GM12878 (cell line): ENCODE measurements around the gene DLG2. TPM values are rescaled to one million over a fixed set of nuclear protein-coding genes. Genes with fewer than 3 reads are reported as not detected.

Source experiments
- ATAC-seq: fragments of 200-7000 bp; cut with Tn5 transposase; 3 replicates; pipeline ENCODE4 v1.9.1; 2020; ENCODE audit warnings: mild to moderate bottlenecking, moderate library complexity
- BruUV-seq: library from RNA; stranded (reverse); fragments of 400-500 nt; replicated peaks from 2 replicates; lab custom pipeline; 2021; lab: Mats Ljungman, UMichigan
- CTCF ChIA-PET: fragments of 300-600 bp; sonication (Branson Sonifier 250); formaldehyde crosslinking; extraction: SDS; loops from one replicate; lab custom pipeline; 2021; ENCODE audit warnings: inconsistent platforms; lab: Yijun Ruan, JAX
- POLR2A ChIA-PET: fragments of 350-600 bp; formaldehyde crosslinking; extraction: SDS; loops from one replicate; lab custom pipeline; 2021; ENCODE audit warnings: inconsistent platforms; lab: Charles Lee
- RAD21 ChIA-PET: fragments of 300-600 bp; sonication (Branson Sonifier 250); formaldehyde crosslinking; loops from one replicate; lab custom pipeline; 2023; ENCODE audit warnings: antibody characterized with exemption; ENCODE audit not compliant: unreplicated experiment; lab: Charles Lee
- SMC1A ChIA-PET: fragments of 300-600 bp; sonication (Branson Sonifier 250); formaldehyde crosslinking; loops from one replicate; lab custom pipeline; 2023; ENCODE audit not compliant: unreplicated experiment, uncharacterized antibody; lab: Charles Lee
- DNase-seq: peaks from one replicate; pipeline ENCODE4 v3.0.0-alpha.2; 2011; ENCODE audit warnings: low read depth, low spot score
- FAIRE-seq: peaks from 3 replicates; lab custom pipeline; 2011; peaks lifted over from hg19 to GRCh38; lab: Jason Lieb, UNC
- H2AFZ ChIP-seq: 2 replicates; pipeline ENCODE4 v1.6.0; 2011; ENCODE audit warnings: low read depth, low read length, control low read depth; ENCODE audit not compliant: control insufficient read depth
- H3K27ac ChIP-seq: 2 replicates; pipeline ENCODE4 v1.5.1; 2011; ENCODE audit warnings: control low read depth; ENCODE audit not compliant: control insufficient read depth, insufficient read depth
- H3K27me3 ChIP-seq, 2 experiments: replicated peaks in 1 of 2; 2 replicates each; pipeline versions ENCODE4 v1.6.0 to v1.6.1; 2011; ENCODE audit warnings: low read length in 1 of 2; ENCODE audit not compliant: control insufficient read depth in 2 of 2, insufficient read depth in 2 of 2
- H3K36me3 ChIP-seq, 2 experiments: 2 replicates each; pipeline ENCODE4 v1.5.1; 2011; ENCODE audit warnings: low read length in 1 of 2; ENCODE audit not compliant: control insufficient read depth in 2 of 2, insufficient read depth in 2 of 2
- H3K4me1 ChIP-seq: 2 replicates; pipeline ENCODE4 v1.6.1; 2011; ENCODE audit warnings: mild to moderate bottlenecking, low read length, moderate library complexity, mixed read lengths; ENCODE audit not compliant: control insufficient read depth, insufficient read depth
- H3K4me2 ChIP-seq: 2 replicates; pipeline ENCODE4 v1.6.0; 2011; ENCODE audit warnings: control low read depth; ENCODE audit not compliant: control insufficient read depth, insufficient read depth
- H3K4me3 ChIP-seq: fragments of 200-600 bp; sonication (generic); 2 replicates; pipeline ENCODE4 v1.5.1; 2016
- H3K79me2 ChIP-seq: 2 replicates; pipeline ENCODE4 v1.6.0; 2011; ENCODE audit warnings: low read length; ENCODE audit not compliant: control insufficient read depth, insufficient read depth
- H3K9ac ChIP-seq: 2 replicates; pipeline ENCODE4 v1.8.0; 2011; ENCODE audit warnings: low read length, control low read depth, mixed read lengths; ENCODE audit not compliant: control insufficient read depth, insufficient read depth
- H3K9me3 ChIP-seq: replicated peaks from 3 replicates; pipeline ENCODE4 v1.5.1; 2011; ENCODE audit warnings: mild to moderate bottlenecking, low read length; ENCODE audit not compliant: control insufficient read depth, insufficient read depth
- H4K20me1 ChIP-seq: 2 replicates; pipeline ENCODE4 v1.6.0; 2011; ENCODE audit not compliant: control insufficient read depth, insufficient read depth
- BCL11A ChIP-seq: IDR thresholded peaks from 2 replicates; pipeline ENCODE4 v1.6.1; 2011; ENCODE audit warnings: low read depth, low read length
- BCLAF1 ChIP-seq: fragments of 450-650 bp; IDR thresholded peaks from 2 replicates; pipeline ENCODE4 v1.6.1; 2017; ENCODE audit warnings: antibody characterized with exemption, mild to moderate bottlenecking, moderate library complexity
- CEBPB ChIP-seq, 2 experiments: fragments of 150-350 bp in 1 of 2; IDR thresholded peaks; 2 replicates each; pipeline ENCODE4 v1.6.1; 2012 to 2014; ENCODE audit warnings: low read depth in 2 of 2, low read length in 2 of 2, borderline replicate concordance in 1 of 2, inconsistent platforms in 1 of 2
- E4F1 ChIP-seq: fragments of 450-650 bp; IDR thresholded peaks from 2 replicates; pipeline ENCODE4 v1.6.1; 2018; ENCODE audit warnings: borderline replicate concordance, mild to moderate bottlenecking; ENCODE audit not compliant: partially characterized antibody
- HCFC1 ChIP-seq: fragments of 150-350 bp; IDR thresholded peaks from 2 replicates; pipeline ENCODE4 v1.6.1; 2014; ENCODE audit warnings: low read length
- KAT2A ChIP-seq: conservative IDR thresholded peaks from 2 replicates; pipeline ENCODE4 v1.6.1; 2011; ENCODE audit warnings: low read depth, low read length; ENCODE audit not compliant: control insufficient read depth
- KLF5 ChIP-seq: fragments of 450-650 bp; IDR thresholded peaks from 2 replicates; pipeline ENCODE4 v1.6.1; 2014; ENCODE audit warnings: mild to moderate bottlenecking; ENCODE audit not compliant: partially characterized antibody
- MTA3 ChIP-seq: IDR thresholded peaks from 2 replicates; pipeline ENCODE4 v1.6.1; 2012; ENCODE audit warnings: low read length, inconsistent platforms, borderline replicate concordance
- MYB ChIP-seq: fragments of 150-350 bp; IDR thresholded peaks from 2 replicates; pipeline ENCODE4 v1.6.1; 2014; ENCODE audit warnings: mild to moderate bottlenecking, low read depth, low read length, borderline replicate concordance
- NBN ChIP-seq: fragments of 450-650 bp; IDR thresholded peaks from 2 replicates; pipeline ENCODE4 v1.6.1; 2016
- POU2F2 ChIP-seq: IDR thresholded peaks from 3 replicates; pipeline ENCODE4 v1.6.1; 2011; ENCODE audit warnings: low read depth, mild to moderate bottlenecking, low read length, borderline replicate concordance
- RBBP5 ChIP-seq: fragments of 200-600 bp; sonication (generic); conservative IDR thresholded peaks from 2 replicates; pipeline ENCODE4 v1.6.1; 2016
- STAT3 ChIP-seq: IDR thresholded peaks from 2 replicates; pipeline ENCODE4 v1.6.1; 2011; ENCODE audit warnings: low read depth, low read length, improper control_type of control experiment
- TCF3 ChIP-seq: IDR thresholded peaks from 2 replicates; pipeline ENCODE4 v1.6.1; 2012; ENCODE audit warnings: low read depth, mild to moderate bottlenecking, low read length, borderline replicate concordance; ENCODE audit not compliant: insufficient read depth
- ZNF217 ChIP-seq: fragments of 450-650 bp; IDR thresholded peaks from 2 replicates; pipeline ENCODE4 v1.6.1; 2017; ENCODE audit warnings: antibody characterized with exemption, mild to moderate bottlenecking
- in situ Hi-C: fragments of 300-500 bp; cut with MboI; formaldehyde crosslinking; loops from 9 replicates; pipeline ENCODE4 v1.14.3; 2018; ENCODE audit warnings: mixed read lengths
- intact Hi-C: fragments of 100-400 bp; cut with micrococcal nuclease; formaldehyde crosslinking; loops from one replicate; pipeline ENCODE4 v1.14.2; 2022; ENCODE audit not compliant: unreplicated experiment
- polyA plus RNA-seq, 11 experiments: library from polyadenylated mRNA; depleted of rRNA in 4 of 11; unstranded in 6 of 11; stranded (reverse) in 5 of 11; fragments of >200 nt; fragmentation: Nextera tagmentation in 4 of 11; fragmentation: Illumina TruSeq in 1 of 11; extraction: Ambion mirVana in 4 of 11; extraction: Trizol in 1 of 11; gene quantifications; 1 replicate in 1 of 11; 2 replicates in 10 of 11; pipeline versions ENCODE4 v1.2.1 to v1.2.3, GENCODE V29; 2011 to 2016; ENCODE audit warnings: inconsistent platforms in 2 of 11, missing spikeins in 2 of 11, low read depth in 1 of 11
- total RNA-seq, 4 experiments: library from RNA; depleted of rRNA in 3 of 4; stranded (reverse); fragments of >200 nt in 3 of 4; fragmentation: Illumina TruSeq in 1 of 4; extraction: Trizol in 1 of 4; gene quantifications; 2 replicates each; pipeline versions ENCODE4 v1.2.1 to v1.2.3, GENCODE V29; 2013 to 2021

The DLG2 gene
- total and polyA plus RNA-seq, 10 of the 15 experiments (the other 5 are each of a cell fraction or from before 2014, with no cell fraction given): 0.09 to 0.98 (median 0.35) TPM

GRCh38 chr11:85526564-85526963, 100.6 kb downstream of the DLG2 start:
- POLR2A ChIA-PET: no interaction called here
- no peak for FAIRE-seq

More at GRCh38 chr11:85526564-85526963, 100.6 kb downstream of the DLG2 start:
- no TSS peak for BruUV-seq
- H3K9ac ChIP-seq: no peak overlapping the region
- no peaks in the 10 kb centered on the region; the same call in 2 of the 3 replicates for H3K9me3 ChIP-seq
- no peak for ATAC-seq
- ChIA-PET SMC1A (no interaction called here), RAD21 (no interaction called here), CTCF (no interaction called here)
- H3K36me3 ChIP-seq: no peaks in the 10 kb centered on the region
- in situ Hi-C loops: no loop called here
- no peak overlapping the region for H3K27ac ChIP-seq
- H3K4me2 ChIP-seq: no peak overlapping the region
- intact Hi-C loops: no loop called here
- no peak for DNase-seq
- H3K27me3 ChIP-seq: no peaks in the 10 kb centered on the region
- no peaks in the 10 kb centered on the region for H3K79me2 ChIP-seq
- TF ChIP-seq NBN: no peak
- TF ChIP-seq CEBPB (IDR thresholded peaks at IDR 0.05; ENCODE audit: borderline replicate concordance in 1 of 2, low read depth in 2 of 2, low read length in 2 of 2): no peak
- no peak for TF ChIP-seq BCL11A
- no peak for TF ChIP-seq TCF3
- no peak for TF ChIP-seq BCLAF1
- TF ChIP-seq STAT3: no peak
- no peak for TF ChIP-seq KLF5
- TF ChIP-seq RBBP5: no peak
- no peak for TF ChIP-seq MTA3
- no peak for TF ChIP-seq POU2F2
- TF ChIP-seq E4F1: no peak
- TF ChIP-seq HCFC1: no peak
- no peak for TF ChIP-seq KAT2A
- no peak for TF ChIP-seq ZNF217
- TF ChIP-seq MYB: no peak
- no peaks in the 10 kb centered on the region for H4K20me1 ChIP-seq
- H3K4me1 ChIP-seq: no peaks in the 10 kb centered on the region
- H2AFZ ChIP-seq: no peak overlapping the region
- H3K4me3 ChIP-seq: no peak overlapping the region
